Measurements from ENCODE around the gene ALKBH3. TPM values are rescaled to one million over a fixed set of nuclear protein-coding genes. Genes with fewer than 3 reads are reported as not detected.

The ALKBH3 gene
- polyA plus RNA-seq, 1 donor (not counting 4 experiments of a cell fraction or from before 2014, with no cell fraction given) = 42.4 TPM

- no peaks in the 10 kb centered on the region for H3K27me3 ChIP-seq (ENCODE audit: control insufficient read depth, extremely low read depth, insufficient read depth, low read length)
- H3K9me1 ChIP-seq (ENCODE audit: control insufficient read depth, extremely low read depth, insufficient read depth, low read length) = no peaks in the 10 kb centered on the region
- H3K4me1 ChIP-seq (ENCODE audit: control insufficient read depth, extremely low read depth, insufficient read depth, low read length) = peaks cover 3% of the 10 kb centered on the region
- no peak overlapping the region for H3K27ac ChIP-seq (ENCODE audit: control insufficient read depth, insufficient read depth, low read length)
- no peaks in the 10 kb centered on the region for H3K9me3 ChIP-seq (ENCODE audit: control insufficient read depth, low read depth, low read length)
- no peak overlapping the region for H2AFZ ChIP-seq (ENCODE audit: control insufficient read depth, low read length)
- H3K4me2 ChIP-seq (ENCODE audit: control insufficient read depth, extremely low read depth, insufficient read depth, low read depth, low read length) = no peak overlapping the region
- no peak overlapping the region for H3K9ac ChIP-seq (ENCODE audit: control insufficient read depth, extremely low read depth, insufficient read depth, low read length)
- DNase-seq (ENCODE audit: low read depth, low spot score) (no peak), FAIRE-seq (no peak)
- dilution Hi-C loops (cut with MboI; ENCODE audit: extremely low pct_ligation_motif_present, low sequenced_read_pairs) = no loop called here
- peaks cover 3% of the 10 kb centered on the region for H3K79me2 ChIP-seq (ENCODE audit: control insufficient read depth, insufficient read depth, low read length)
- no peak overlapping the region for H3K4me3 ChIP-seq (ENCODE audit: control insufficient read depth in 2 of 3, extremely low read depth in 1 of 3, insufficient read depth in 2 of 3, low read depth in 1 of 3, low read length in 3 of 3)
- H4K20me1 ChIP-seq (ENCODE audit: control insufficient read depth, extremely low read depth, insufficient read depth, low read length) = no peaks in the 10 kb centered on the region
- TF ChIP-seq EZH2 (IDR thresholded peaks at IDR 0.05; ENCODE audit: low read length) (no peak), CTCF (optimal IDR thresholded peaks at IDR 0.05 in 1 of 3, IDR thresholded peaks at IDR 0.05 in 1 of 3, conservative IDR thresholded peaks at IDR 0.05 in 1 of 3; ENCODE audit: extremely low read depth in 1 of 3, insufficient read depth in 2 of 3, low read length in 3 of 3) (no peak)
- peaks cover 5 to 14% of the 10 kb centered on the region in 2 experiments for H3K36me3 ChIP-seq (ENCODE audit: control insufficient read depth in 2 of 2, extremely low read depth in 1 of 2, insufficient read depth in 2 of 2, low read length in 2 of 2)
These were observed 42.8 kb upstream of the ALKBH3 start for GRCh38 chr11:43837879-43838278.

- dilution Hi-C loops (cut with MboI; ENCODE audit: extremely low pct_ligation_motif_present, low sequenced_read_pairs) = no loop called here
- no peak for FAIRE-seq
These were observed 38.6 kb upstream of the ALKBH3 start for GRCh38 chr11:43842021-43842420.

More at GRCh38 chr11:43842021-43842420, 38.6 kb upstream of the ALKBH3 start:
- Histone ChIP-seq H3K4me1 (ENCODE audit: control insufficient read depth, extremely low read depth, insufficient read depth, low read length) (no peaks in the 10 kb centered on the region), H3K9me3 (ENCODE audit: control insufficient read depth, low read depth, low read length) (no peaks in the 10 kb centered on the region), H3K9ac (ENCODE audit: control insufficient read depth, extremely low read depth, insufficient read depth, low read length) (no peak overlapping the region), H3K9me1 (ENCODE audit: control insufficient read depth, extremely low read depth, insufficient read depth, low read length) (no peaks in the 10 kb centered on the region), H3K4me2 (ENCODE audit: control insufficient read depth, extremely low read depth, insufficient read depth, low read depth, low read length) (no peak overlapping the region), H3K27ac (ENCODE audit: control insufficient read depth, insufficient read depth, low read length) (no peak overlapping the region), H3K27me3 (ENCODE audit: control insufficient read depth, extremely low read depth, insufficient read depth, low read length) (no peaks in the 10 kb centered on the region), H4K20me1 (ENCODE audit: control insufficient read depth, extremely low read depth, insufficient read depth, low read length) (no peaks in the 10 kb centered on the region), H3K4me3 (ENCODE audit: control insufficient read depth in 2 of 3, extremely low read depth in 1 of 3, insufficient read depth in 2 of 3, low read depth in 1 of 3, low read length in 3 of 3) (no peak overlapping the region), H3K36me3 (ENCODE audit: control insufficient read depth in 2 of 2, extremely low read depth in 1 of 2, insufficient read depth in 2 of 2, low read length in 2 of 2) (peaks cover 9 to 18% of the 10 kb centered on the region in 2 experiments), H3K79me2 (ENCODE audit: control insufficient read depth, insufficient read depth, low read length) (no peaks in the 10 kb centered on the region), H2AFZ (ENCODE audit: control insufficient read depth, low read length) (no peak overlapping the region)
- no peak for TF ChIP-seq EZH2 (IDR thresholded peaks at IDR 0.05; ENCODE audit: low read length)
- TF ChIP-seq CTCF (optimal IDR thresholded peaks at IDR 0.05 in 1 of 3, IDR thresholded peaks at IDR 0.05 in 1 of 3, conservative IDR thresholded peaks at IDR 0.05 in 1 of 3; ENCODE audit: extremely low read depth in 1 of 3, insufficient read depth in 2 of 3, low read length in 3 of 3) = no peak
- DNase-seq (ENCODE audit: low read depth, low spot score) = no peak
